GM18505 (cell line): Measurements from ENCODE around the gene FAM124A.

Source experiments
- ATAC-seq: cut with Tn5 transposase; IDR thresholded peaks from one replicate; pipeline ENCODE4 v1.9.1; 2021; ENCODE audit not compliant: unreplicated experiment
- POLR2A ChIP-seq: IDR thresholded peaks from 4 replicates; pipeline ENCODE4 v1.6.1; 2011; ENCODE audit warnings: borderline replicate concordance; ENCODE audit not compliant: insufficient read depth, insufficient read length; ENCODE audit errors: extremely low read depth

Gene FAM124A

GRCh38 chr13:51222037-51222685 is at the start of gene FAM124A:
Gene FAM124A, plus strand, starts transcription at chr13:51222398. Its CDS starts 104 bp downstream, at chr13:51222502.
- peak; percentile 92 for ATAC-seq
- no peak for TF ChIP-seq POLR2A

- no peak for TF ChIP-seq POLR2A
- no peak for ATAC-seq
These were observed 47.2 kb upstream of the FAM124A start for GRCh38 chr13:51175021-51175420.

GRCh38 chr13:51175639-51176038 is 46.6 kb upstream of the FAM124A start:
- ATAC-seq = no peak

GRCh38 chr13:51177188-51177587 is 45.0 kb upstream of the FAM124A start:
- ATAC-seq = no peak
- no peak for TF ChIP-seq POLR2A

More at GRCh38 chr13:51175639-51176038, 46.6 kb upstream of the FAM124A start:
- TF ChIP-seq POLR2A = no peak

- no peak for TF ChIP-seq POLR2A
- no peak for ATAC-seq
These were observed 43.6 kb upstream of the FAM124A start for GRCh38 chr13:51178456-51179074.

- ATAC-seq = no peak
- no peak for TF ChIP-seq POLR2A
These were observed 42.7 kb upstream of the FAM124A start for GRCh38 chr13:51179432-51179971.

- TF ChIP-seq POLR2A = no peak
- ATAC-seq = no peak
These were observed 41.2 kb upstream of the FAM124A start for GRCh38 chr13:51180853-51181511.

GRCh38 chr13:51181786-51182383 is 40.3 kb upstream of the FAM124A start:
- ATAC-seq = no peak
- no peak for TF ChIP-seq POLR2A

GRCh38 chr13:51191743-51192142 is 30.5 kb upstream of the FAM124A start:
- no peak for ATAC-seq

GRCh38 chr13:51192348-51192747 is 29.9 kb upstream of the FAM124A start:
- no peak for ATAC-seq

More at GRCh38 chr13:51191743-51192142, 30.5 kb upstream of the FAM124A start:
- no peak for TF ChIP-seq POLR2A

GRCh38 chr13:51193387-51193786 is 28.8 kb upstream of the FAM124A start:
- ATAC-seq = no peak

More at GRCh38 chr13:51192348-51192747, 29.9 kb upstream of the FAM124A start:
- TF ChIP-seq POLR2A = no peak

GRCh38 chr13:51194942-51195341 is 27.3 kb upstream of the FAM124A start:
- no peak for TF ChIP-seq POLR2A
- ATAC-seq = no peak

More at GRCh38 chr13:51193387-51193786, 28.8 kb upstream of the FAM124A start:
- no peak for TF ChIP-seq POLR2A

- TF ChIP-seq POLR2A = no peak
- no peak for ATAC-seq
These were observed 20.3 kb upstream of the FAM124A start for GRCh38 chr13:51201886-51202285.
